Stimulated activated CD8-positive, alpha-beta memory T cell treated with anti-CD3 and anti-CD28 coated beads, Interleukin-7, amount 100 ng/mL, for 1 hour (primary cell): Measurements from ENCODE around the gene PXMP4.

Experiments used
- DNase-seq, 2 donors: peaks; one replicate each; pipeline ENCODE4 v3.0.0-alpha.2; 2020; ENCODE audit warnings: low read depth in 2 of 2

Gene PXMP4

DNA sequence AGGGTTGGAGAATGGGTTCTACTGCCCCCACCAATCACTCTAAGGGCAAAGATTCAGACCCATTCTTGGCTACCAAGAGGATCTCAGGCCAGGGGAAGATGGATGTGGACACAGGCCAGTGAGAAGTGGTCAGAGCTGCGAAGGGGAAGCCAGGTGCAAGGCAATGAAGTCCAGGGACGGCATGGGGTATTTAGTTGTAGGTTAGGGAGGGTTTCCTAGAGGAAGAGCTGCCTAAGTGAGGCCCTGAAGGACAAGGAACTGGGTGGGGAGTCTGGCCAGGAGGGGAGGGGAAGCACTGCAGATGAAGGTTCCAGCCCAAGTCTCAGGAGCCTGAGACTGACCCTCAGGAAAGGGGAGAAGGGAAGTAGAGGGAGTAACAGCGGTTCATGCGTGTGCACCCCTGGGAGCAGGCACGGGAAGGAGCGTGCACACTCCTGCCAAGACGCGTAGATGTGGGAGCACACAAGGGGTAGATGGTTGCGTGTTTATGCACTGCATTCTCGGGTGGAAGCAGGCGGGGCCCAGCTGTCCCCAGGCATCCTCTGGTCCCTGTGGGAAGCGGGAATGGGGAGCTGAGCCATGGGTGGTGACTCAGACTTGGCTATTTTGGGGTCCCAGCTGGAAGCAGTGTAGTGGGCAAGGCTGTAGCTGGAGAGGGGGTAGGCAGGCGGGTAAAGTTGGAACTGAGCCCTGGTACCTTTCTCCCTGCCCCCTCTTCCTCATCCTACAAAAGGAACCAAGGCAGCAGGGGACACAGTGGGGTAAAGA, 50.1 kb downstream of the PXMP4 start:
- DNase-seq, result no peak

DNA sequence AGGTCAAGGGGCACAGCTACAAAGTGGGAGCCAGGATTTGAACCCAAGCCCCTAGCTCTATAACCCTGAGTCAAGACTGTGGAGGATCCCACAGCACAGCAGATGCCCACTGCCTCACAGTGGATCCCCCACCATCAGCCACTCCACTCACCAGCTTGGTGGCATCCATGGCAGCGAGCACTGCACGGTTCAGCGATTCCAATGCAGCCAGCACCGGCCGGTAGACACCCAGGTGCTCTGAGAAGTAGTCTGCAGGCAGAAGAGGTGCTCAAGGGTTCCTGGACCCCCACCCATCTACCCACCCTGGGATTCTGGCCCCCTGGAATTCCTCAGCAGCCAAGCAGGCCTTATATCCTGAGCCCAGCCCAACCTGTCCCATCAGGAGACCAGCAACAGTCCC, 50.9 kb downstream of the PXMP4 start:
- no peak for DNase-seq

DNA sequence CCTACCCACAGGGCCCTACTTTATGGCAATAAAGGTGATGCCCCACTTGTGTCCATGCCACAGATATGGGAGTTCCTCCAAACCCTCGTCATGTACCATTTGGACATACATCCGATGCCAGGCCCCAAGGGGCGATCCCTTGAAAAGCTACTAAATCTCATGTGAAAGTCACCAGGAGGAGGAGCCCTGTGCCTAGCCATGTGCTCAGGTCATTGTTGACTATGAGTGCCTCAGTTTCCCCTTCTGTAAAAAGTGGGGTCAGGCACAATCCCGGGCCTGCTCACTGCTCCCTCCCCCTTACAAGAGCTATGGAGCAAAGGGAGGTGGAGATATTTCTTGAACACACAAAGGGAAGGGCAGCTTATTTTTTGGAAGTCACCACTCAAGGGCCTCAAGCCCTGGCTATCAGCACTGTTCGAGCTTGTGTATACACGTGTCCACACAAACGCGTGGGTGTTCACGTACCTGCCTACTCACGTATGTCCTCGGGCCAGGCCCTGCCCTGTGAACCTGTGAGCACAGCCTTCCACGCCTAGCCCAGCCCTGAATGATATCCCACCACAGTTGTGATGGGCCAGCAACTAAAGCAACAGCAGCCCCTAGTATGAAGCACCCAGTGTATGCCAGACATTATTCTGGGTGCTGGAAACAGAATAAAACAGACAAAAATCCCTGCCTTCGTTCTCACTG, 51.5 kb downstream of the PXMP4 start:
- no peak for DNase-seq

DNA sequence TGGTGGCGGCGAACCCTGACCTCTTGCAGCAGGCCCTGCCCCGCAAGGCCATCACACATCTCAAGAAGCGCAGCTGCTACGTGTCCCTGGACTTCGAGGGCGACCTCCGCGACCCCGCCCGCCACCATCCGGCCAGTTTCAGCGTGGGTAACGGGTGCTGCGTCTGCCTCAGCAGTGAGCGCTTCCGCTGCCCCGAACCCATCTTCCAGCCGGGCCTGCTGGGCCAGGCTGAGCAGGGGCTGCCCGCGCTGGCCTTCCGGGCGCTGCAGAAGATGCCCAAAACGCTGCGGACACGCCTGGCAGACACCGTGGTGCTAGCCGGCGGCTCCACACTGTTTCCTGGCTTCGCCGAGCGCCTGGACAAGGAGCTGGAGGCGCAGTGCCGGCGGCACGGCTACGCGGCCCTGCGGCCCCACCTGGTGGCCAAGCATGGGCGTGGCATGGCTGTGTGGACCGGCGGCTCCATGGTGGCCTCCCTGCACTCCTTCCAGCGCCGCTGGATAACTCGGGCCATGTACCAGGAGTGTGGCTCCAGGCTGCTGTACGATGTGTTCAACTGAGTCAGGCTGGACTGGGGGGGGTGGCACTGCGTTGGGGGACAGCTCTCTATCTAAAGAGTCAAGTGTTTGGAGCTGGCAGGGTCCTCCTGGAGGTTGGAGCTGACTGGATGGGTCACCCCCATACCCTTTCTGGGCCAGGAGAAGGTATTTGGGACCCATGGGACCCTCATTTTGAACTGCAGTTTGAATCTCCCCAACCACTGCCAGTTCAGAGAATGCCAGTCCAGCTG, 52.2 kb downstream of the PXMP4 start:
- peak; percentile 52 to 55 for DNase-seq

DNA sequence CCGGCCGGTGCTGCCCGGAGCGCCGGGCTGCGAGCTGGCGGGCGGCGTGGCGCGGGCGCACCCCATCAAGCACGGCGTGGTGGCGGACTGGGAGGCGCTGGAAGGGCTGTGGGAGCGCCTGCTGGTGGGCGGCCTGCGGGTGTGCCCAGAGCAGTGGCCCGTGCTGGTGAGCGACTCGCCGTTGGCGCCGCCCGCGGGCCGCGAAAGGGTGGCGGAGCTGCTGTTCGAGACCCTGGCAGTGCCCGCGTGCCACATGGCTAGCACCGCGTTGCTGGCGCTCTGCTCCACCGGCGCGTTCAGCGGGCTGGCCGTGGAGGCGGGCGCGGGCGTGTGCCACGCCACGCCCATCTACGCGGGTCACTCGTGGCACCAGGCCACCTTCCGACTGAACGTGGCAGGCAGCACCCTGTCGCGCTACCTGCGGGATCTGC, 52.9 kb downstream of the PXMP4 start:
- no peak for DNase-seq

DNA sequence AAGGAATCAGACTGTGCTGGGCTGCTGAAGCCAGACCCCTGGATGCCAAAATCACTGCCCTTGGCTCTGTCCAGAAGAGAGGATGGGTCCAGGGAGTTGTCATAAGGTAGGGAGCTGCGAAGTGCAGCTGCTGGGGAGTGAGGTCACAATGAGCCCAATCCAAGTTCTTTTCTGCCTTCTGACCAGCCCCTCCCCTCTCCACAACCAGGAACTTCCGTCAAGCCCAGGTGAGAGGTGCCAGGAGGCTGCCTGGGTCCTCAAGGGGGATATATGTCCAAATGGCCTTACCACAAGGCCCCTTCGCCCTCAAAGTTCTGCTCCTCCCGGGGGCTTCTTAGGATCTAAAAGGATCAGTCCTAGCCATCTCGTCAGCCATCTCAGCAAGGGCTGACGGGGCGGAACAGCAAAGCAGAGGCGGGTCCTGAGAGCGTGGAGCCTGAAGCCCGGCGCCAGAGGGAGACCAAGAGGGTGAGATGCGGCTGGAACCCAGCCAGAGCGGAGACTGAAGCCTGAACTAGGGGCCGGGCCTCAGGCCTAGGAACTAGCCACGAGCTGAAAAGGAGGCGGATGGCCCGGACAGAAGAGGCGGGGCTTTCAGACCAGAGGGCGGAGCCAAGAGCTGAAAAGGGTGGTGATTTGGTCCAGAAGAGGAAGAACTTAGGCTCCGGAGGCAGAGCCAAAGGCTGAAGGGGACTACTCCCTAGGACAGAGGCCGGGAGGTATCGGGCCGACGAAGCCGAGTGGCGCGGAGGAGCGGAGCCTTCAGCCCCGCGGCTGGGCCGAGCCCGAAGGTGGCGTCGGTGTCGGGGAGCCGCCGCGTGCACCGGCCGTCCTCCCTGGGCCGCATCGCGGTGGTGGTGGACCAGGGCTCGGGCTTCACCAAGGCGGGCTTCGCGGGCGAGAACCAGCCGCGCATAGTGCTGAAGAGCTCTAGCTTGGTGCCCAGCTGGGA, 53.5 kb downstream of the PXMP4 start, which contains the start of gene ACTL10:
Gene ACTL10, plus strand, starts transcription at position 651 of the 952 bp plus-strand sequence. CDS start 555 bp downstream, outside the sequence.
- DNase-seq, result peak; percentile 55 to 63

DNA sequence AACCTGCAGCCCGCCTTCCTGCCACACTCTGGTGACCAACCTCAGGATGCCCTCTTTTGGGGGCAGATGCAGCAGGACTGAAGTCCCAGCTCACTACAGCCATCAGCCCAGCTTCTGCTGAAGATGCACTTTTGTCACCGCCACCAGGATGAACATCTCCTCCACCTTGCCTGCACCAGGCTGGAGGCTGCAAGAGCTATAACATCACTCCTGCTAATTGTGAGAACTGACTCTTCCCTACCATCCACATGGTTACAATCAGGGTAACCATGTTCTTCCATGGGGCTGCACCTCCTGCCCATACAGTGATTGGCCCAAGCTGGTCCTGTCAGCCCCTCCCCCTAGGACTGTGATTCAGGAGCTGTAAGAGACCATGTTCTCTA, 55.4 kb downstream of the PXMP4 start:
- no peak for DNase-seq

DNA sequence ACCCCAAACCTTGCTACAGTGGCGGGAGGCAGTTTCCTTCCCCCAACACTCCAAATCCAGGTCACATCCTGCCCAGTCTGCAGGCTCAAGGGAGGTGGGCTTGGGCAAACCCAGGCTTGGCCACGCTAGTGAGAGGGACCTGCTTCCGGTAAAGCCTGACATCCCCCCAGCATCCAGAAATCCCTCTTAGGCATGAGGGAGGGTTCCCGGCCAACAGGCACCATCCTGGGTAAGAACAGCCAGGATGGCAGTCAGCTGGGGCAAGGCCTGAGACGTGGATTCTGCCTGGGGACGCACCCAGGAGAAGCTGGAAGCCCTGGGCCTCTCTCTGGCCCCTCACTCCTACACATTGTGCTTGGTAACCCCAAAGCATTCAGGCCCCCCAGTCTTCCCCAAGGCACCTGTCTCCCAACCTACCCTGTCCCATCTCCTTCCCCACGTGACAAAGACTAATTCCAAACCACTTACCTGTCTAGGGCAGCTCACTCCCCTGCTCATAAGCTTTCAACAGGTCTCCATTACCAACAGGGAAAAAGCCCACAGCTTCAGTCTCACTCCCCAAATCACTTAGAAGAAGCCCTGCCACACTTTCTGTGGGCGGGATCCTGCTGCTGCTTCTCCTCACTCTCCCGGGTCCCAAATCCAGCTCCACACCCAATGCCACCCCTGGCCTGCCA, 55.9 kb downstream of the PXMP4 start:
- DNase-seq, result no peak

DNA sequence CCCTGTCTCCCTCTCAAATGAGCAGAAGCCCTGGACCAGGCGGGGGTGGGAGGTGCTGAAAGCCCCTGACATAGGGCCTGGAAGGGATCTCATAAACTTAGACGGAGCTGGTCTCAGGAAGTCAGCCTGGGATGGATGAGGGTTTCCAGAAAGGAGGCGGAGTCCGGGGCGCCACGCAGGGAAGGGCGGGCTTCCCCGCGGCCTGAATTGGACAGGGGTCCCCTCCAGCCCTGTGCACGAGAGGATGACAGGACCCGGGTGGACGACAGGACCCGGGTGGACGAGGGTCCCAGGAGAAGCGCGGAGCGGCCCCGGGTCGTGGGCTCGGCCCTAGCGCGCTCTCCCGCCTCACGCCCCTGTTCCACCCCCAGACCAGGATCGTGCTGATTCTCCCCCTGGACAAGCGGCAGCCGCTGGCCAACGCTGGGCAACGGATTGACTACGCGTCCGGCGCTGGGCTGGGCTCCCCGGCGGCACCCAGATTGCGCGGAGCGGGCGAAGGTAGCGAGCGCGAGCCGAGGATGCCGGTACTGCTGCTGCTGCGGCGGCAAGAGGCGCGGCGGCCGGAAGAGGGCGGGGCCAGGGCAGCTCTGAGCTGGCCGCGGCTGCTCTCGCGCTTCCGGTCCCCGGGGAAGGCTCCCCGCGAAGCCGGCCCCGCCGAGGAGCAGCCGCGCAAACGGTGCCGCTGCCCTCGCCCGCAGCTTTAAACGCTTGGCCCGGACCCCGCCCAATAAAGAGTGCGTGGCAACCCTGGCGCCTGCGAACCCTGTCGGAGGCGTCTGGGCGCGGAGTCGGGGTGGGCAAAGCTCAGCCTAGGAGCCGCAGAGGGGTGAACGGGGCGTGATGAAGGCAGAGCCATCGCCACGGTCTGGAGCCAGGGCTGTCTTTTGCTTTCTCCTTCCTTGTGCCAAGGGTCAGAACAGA, 56.7 kb downstream of the PXMP4 start:
- DNase-seq, result peak; percentile 65

DNA sequence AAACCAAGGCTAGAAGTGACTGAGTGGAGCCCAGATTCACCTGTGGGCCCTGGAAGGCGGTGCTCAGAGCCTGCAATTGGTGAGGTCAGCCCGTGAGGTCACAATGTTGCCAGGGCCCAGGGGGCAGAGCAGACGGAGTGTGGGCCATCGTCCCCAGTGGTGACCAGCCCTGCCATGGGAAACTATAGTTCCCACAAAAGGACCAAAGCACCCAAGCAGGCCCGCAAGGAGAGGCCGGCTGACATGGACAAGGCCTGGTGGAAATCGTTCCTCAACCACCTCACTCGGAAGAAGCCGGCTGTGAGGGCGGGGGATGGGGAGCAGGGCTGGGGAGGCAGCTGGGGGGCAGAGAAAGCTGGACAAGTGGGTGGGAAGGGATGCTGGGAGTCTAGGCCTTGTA, 57.9 kb downstream of the PXMP4 start, which contains the start of gene C20orf144:
Gene C20orf144, plus strand, starts transcription at position 156 of the 400 bp plus-strand sequence. Its CDS starts 19 bp downstream, at position 175.
- DNase-seq, result no peak

DNA sequence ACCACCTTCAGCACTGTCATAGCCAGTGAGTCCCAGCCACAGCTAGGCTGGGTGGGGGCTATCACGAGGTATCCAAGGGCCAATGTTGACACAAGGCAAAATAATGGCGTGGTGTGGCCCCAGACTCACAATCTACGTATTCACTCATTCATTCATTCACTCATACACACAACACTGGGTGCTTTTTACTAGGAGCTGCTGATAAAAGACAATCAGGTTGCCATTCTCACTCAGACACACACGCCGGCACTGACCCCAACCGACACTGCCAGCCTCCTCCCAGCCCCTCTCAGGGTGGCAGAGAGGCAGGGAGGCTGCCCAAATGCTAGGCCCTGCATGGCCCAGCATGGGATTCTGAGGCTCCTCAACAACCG, 59.4 kb downstream of the PXMP4 start:
- DNase-seq, result no peak

DNA sequence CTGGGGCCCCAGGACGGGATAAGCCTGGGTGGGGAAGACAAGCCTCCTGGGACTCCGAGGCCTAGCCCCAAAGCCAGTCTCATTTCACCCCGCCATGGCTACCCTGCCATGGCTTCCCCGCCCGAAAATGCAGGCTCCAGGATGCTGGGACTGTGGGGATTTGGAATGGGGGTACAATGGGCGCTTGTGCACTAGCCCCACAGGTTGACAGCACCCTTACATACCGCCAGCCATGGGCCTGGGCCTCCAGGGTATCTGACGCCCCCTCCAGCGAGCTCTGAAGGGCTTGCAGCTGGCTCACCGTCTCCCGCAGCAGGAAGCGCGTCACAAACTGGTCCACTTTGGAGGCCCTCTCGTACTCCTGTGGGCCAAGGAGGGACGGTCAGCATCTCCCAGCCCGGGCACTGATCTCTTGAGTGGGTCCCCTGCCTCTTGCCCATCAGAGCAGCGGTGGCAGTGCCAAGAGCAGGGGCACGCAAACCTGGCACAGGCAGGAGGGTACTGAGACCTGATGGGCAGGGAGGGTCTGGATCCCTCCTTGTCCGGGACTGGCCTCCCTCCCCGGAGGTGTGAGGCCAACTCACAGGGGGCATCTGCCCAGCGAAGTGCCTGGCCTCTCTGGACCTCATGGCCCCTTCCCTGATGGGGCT, 60.0 kb downstream of the PXMP4 start:
- no peak for DNase-seq

DNA sequence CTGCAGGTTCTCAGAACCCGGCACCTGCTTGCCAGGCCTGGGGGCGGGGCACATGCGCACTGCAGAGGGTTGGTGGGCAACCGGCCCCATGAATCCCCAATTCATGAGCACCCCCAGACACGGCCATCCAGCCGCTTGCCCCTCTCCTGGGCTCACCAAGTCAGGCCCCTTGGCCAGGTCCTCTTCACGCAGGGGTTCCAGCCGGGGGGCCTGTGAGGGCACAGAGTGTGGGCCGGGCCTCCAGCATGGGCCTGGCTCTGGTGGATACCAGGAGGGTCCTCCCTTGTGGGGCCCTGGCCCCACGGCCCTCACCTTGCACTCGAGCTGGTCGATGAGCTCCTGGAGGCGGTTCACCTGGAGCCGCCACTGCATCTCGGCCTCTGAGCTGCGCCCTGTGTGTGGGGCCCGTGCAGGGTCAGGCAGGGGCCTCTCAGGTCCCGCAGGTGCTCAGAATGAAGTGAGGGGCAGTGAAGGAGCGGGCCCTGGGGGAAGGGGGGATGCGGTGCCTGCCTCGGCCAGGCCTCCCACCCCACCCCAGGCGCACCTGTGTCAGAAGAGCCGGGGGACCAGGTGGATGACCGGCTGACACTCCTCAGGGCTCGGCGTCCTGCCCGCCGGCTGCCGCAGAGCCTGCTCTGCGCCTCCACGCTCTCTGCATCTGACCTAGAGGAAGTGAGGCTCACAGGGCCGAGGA, 60.6 kb downstream of the PXMP4 start:
- no peak for DNase-seq

DNA sequence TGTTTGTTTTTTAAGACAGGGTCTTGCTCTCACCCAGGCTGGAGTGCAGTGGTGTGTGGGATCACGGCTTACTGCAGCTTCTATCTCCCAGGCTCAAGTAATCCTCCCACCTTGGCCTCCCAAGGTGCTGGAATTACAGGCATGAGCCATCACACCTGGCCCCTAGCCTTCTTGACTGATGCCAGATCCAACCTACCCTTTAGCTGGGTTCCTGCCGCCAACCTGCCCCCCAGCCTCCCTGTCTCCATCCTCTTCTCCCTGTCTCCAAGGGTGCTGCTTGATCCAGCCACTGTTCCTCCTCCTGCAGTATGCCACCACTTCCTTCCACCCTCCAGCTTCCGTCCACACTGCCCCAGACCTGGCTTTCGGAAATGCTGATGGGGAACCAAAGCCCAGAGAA, 61.2 kb downstream of the PXMP4 start:
- no peak for DNase-seq

DNA sequence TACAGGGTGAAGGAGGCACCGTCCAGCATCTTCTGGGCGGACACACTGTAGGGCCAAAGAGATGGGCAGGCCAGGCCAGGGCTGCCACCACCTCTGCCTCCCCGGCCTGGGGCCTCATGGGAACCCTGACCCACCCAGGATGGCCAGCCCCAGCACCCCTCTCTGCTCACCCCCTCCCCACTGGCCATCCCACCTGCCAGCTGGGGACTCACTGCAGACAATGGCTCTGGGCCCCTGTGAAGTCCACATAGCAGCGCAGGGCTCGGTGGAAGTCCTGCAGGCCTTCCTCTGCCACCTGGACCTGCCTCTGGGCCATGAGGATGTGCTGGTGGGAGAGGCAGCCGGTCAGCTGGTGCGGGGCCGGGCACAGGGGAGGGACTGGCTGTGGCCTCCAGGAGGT, 61.6 kb downstream of the PXMP4 start:
- no peak for DNase-seq

DNA sequence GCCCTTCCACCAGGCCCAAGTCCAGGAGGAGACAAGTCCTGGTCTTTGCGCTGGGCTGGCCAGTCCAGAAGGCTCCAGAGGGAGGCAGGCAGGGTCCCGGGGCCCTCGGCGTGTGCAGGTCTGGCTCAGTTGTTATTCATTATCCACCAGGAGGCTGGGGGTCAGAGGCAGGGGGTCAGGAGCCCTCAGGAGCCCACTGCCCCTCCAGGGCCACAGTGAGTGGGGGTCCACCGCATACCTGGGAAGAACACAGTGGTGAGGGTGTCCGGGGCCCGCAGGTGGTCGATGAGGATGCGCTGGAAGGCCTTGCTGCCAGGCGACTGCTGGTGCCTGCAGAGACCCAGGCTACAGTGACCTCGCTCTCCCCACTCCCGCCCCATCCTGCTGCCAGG, 62.4 kb downstream of the PXMP4 start:
- DNase-seq, result no peak

DNA sequence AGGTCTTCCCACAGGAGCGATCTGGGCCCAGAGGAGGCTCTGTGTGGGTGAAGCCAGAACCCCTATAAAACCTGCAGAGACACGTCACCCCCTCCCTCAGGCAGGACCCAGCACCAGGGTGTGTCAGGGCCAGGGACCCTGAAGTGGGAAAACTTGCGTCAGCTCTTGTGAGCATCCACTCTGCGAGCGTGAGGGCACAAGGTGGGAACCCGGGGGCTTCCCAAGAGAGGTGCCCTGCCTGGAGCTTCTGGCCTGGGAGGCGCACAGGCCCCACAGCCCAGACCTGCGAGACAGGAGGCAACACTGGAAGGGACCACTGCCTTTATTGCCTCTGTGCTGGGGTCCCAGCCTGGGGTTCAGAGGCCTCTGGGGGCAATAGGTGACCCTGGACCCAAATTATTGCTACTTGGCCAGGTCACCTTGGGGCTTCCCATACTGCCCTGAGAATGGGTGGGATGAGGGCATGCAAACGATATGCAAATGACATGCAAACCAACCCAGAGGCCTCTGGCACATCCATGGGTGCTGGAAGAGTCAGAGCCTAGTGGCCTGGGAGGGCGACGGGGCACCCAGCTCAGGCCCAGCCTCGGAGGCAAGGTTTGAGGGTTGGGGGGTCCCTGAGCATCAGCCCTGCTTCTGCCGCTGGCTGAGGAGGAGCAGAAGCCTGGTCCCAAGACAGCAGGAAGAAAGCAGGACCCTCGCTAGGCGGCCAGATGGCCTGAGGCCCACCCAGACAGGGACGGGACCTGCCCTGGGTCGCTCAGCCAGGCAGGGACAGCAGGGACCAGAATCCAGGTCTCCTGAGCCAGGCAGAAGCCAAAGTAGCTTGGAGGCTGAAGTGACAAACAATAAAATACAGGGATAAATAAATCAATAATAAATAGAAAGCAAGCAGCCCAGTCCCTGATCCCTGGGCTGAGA, 63.1 kb downstream of the PXMP4 start:
- no peak for DNase-seq
